Liver (tissue), 3 donors: Measurements from ENCODE around the gene ETV6.

Source experiments
- CTCF ChIP-seq: fragments of 150-350 bp; IDR thresholded peaks from 2 replicates; pipeline ENCODE4 v1.5.1; 2017; ENCODE audit warnings: improper control_type of control experiment, low read depth, low read length; ENCODE audit not compliant: missing input control
- EGR1 ChIP-seq, 2 donors: IDR thresholded peaks; 2 replicates each; pipeline ENCODE4 v1.6.1; 2016 to 2018; ENCODE audit warnings: antibody characterized with exemption in 2 of 2, low read depth in 2 of 2
- FOXA2 ChIP-seq: IDR thresholded peaks from 2 replicates; pipeline ENCODE4 v1.6.1; 2016; ENCODE audit warnings: antibody characterized with exemption
- GABPA ChIP-seq, 2 donors: IDR thresholded peaks in 1 of 2; conservative IDR thresholded peaks in 1 of 2; 2 replicates each; pipeline ENCODE4 v1.6.1; 2016; ENCODE audit warnings: antibody characterized with exemption in 2 of 2, mild to moderate bottlenecking in 1 of 2, moderate library complexity in 1 of 2
- RAD21 ChIP-seq, 2 donors: IDR thresholded peaks; 2 replicates each; pipeline ENCODE4 v1.6.1; 2016; ENCODE audit warnings: antibody characterized with exemption in 2 of 2, mild to moderate bottlenecking in 2 of 2
- SP1 ChIP-seq: IDR thresholded peaks from 2 replicates; pipeline ENCODE4 v1.6.1; 2018; ENCODE audit warnings: antibody characterized with exemption, mild to moderate bottlenecking
- TAF1 ChIP-seq: conservative IDR thresholded peaks from 2 replicates; pipeline ENCODE4 v1.6.1; 2016; ENCODE audit warnings: antibody characterized with exemption, mild to moderate bottlenecking
- ZBTB33 ChIP-seq: IDR thresholded peaks from 2 replicates; pipeline ENCODE4 v1.6.1; 2016; ENCODE audit warnings: antibody characterized with exemption
- TF ChIP-seq, protein P1 (sequence below): IDR thresholded peaks from 2 replicates; pipeline ENCODE4 v1.6.1; 2016; ENCODE audit warnings: antibody characterized with exemption, mild to moderate bottlenecking
- TF ChIP-seq, protein P2 (sequence below): IDR thresholded peaks from 2 replicates; pipeline ENCODE4 v1.6.1; 2016; ENCODE audit warnings: antibody characterized with exemption
- donor health status: healthy.
- donor health status: healthy.

DNA sequence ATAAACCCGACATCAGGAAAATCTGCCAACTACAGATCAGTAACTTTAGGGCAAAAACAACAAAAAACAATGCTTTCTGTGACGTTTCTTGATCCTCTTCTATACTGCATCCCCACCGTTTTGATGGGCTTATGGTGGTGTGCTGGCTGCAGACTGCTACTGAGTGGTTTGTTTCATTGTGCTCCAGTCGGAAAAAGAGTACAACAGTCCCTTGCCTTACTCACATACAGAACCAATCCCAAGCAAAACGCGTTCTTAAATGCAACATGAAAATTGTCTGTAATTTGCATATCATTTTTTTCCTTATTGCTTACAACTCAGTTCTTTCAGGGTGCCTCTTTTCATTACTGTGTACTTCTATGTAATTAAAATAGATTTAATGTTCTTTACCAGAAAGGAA, 2.3 kb downstream of the ETV6 start:
- TF ChIP-seq CTCF (no peak), RAD21 (IDR thresholded peaks at IDR 0.05) (no peak), ZBTB33 (no peak), SP1 (no peak), GABPA (IDR thresholded peaks at IDR 0.05 in 1 of 2, conservative IDR thresholded peaks at IDR 0.05 in 1 of 2) (no peak), FOXA2 (no peak), EGR1 (IDR thresholded peaks at IDR 0.05; ENCODE audit: low read depth in 2 of 2) (no peak), TAF1 (no peak)
- TF ChIP-seq, protein P1, sequence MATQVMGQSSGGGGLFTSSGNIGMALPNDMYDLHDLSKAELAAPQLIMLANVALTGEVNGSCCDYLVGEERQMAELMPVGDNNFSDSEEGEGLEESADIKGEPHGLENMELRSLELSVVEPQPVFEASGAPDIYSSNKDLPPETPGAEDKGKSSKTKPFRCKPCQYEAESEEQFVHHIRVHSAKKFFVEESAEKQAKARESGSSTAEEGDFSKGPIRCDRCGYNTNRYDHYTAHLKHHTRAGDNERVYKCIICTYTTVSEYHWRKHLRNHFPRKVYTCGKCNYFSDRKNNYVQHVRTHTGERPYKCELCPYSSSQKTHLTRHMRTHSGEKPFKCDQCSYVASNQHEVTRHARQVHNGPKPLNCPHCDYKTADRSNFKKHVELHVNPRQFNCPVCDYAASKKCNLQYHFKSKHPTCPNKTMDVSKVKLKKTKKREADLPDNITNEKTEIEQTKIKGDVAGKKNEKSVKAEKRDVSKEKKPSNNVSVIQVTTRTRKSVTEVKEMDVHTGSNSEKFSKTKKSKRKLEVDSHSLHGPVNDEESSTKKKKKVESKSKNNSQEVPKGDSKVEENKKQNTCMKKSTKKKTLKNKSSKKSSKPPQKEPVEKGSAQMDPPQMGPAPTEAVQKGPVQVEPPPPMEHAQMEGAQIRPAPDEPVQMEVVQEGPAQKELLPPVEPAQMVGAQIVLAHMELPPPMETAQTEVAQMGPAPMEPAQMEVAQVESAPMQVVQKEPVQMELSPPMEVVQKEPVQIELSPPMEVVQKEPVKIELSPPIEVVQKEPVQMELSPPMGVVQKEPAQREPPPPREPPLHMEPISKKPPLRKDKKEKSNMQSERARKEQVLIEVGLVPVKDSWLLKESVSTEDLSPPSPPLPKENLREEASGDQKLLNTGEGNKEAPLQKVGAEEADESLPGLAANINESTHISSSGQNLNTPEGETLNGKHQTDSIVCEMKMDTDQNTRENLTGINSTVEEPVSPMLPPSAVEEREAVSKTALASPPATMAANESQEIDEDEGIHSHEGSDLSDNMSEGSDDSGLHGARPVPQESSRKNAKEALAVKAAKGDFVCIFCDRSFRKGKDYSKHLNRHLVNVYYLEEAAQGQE: no peak
- TF ChIP-seq, protein P2, sequence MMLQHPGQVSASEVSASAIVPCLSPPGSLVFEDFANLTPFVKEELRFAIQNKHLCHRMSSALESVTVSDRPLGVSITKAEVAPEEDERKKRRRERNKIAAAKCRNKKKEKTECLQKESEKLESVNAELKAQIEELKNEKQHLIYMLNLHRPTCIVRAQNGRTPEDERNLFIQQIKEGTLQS: no peak
